Nephron progenitor cell (in vitro differentiated cells): ENCODE measurements around the gene TRUB1.

Experiments
- DNase-seq: peaks from one replicate; pipeline ENCODE4 v3.0.0; 2021
- H3K27ac Mint-ChIP-seq: 2 replicates; pipeline ENCODE4 v1.8.0; 2021; ENCODE audit warnings: mild to moderate bottlenecking, moderate library complexity, mixed read lengths
- H3K27me3 Mint-ChIP-seq: 2 replicates; pipeline ENCODE4 v1.8.0; 2021; ENCODE audit warnings: mild to moderate bottlenecking, low read depth, mixed read lengths; ENCODE audit not compliant: poor library complexity
- H3K36me3 Mint-ChIP-seq: 2 replicates; pipeline ENCODE4 v1.8.0; 2021; ENCODE audit warnings: low read depth, mixed read lengths
- H3K4me1 Mint-ChIP-seq: 2 replicates; pipeline ENCODE4 v1.8.0; 2021; ENCODE audit warnings: mixed read lengths
- H3K4me3 Mint-ChIP-seq: 2 replicates; pipeline ENCODE4 v1.8.0; 2021; ENCODE audit warnings: mild to moderate bottlenecking, moderate library complexity, mixed read lengths
- H3K9me3 Mint-ChIP-seq: 2 replicates; pipeline ENCODE4 v1.8.0; 2021; ENCODE audit warnings: mild to moderate bottlenecking, moderate library complexity, mixed read lengths
- CTCF ChIP-seq: fragments of 200-600 bp; sonication (generic); IDR thresholded peaks from 2 replicates; pipeline ENCODE4 v1.5.0; 2021; ENCODE audit warnings: antibody characterized with exemption

Gene TRUB1

DNA sequence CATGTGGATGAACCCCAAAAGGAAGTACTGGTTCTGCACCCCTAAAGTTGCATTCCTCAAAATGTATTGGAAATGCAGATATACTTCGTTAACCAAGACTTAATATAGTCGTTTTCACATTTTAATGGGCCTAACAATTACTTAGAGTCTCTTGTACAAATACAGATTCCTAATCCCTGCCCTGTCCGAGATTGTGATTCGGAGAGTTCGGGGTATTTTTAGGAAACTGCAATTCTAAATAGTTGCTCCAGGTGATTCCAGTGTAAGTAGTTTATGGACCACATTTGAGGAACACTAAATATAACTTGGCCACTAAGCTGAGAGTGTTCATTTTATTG, 830 bp downstream of the TRUB1 start:
- Mint-ChIP-seq H3K27me3 (no peaks in the 10 kb centered on the region), H3K27ac (peak overlapping the region; percentile 98), H3K4me1 (peaks cover 25% of the 10 kb centered on the region), H3K36me3 (peaks cover 33% of the 10 kb centered on the region), H3K4me3 (peak overlapping the region; percentile 99), H3K9me3 (no peaks in the 10 kb centered on the region)
- DNase-seq = no peak
- no peak for TF ChIP-seq CTCF

DNA sequence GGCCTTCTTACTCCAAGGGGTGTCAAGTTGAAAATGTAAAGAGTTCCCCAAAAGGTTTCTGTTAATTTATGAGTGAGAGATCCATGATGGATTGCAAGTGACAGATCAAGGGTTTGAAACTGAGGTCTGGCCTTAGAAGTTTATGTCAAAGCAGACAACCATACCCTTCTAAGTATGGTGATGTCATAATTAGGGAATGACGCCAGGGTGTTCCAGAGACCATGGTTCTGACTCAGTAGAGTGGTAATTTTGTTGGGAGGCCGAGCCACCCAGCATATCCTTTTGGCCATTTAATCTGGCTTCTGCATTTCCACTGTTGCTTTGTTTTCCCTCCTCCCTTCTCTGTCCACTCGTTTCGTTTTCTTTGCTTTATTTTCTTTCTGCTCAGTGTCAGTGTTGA, 2.7 kb downstream of the TRUB1 start:
- no peaks in the 10 kb centered on the region for H3K9me3 Mint-ChIP-seq

DNA sequence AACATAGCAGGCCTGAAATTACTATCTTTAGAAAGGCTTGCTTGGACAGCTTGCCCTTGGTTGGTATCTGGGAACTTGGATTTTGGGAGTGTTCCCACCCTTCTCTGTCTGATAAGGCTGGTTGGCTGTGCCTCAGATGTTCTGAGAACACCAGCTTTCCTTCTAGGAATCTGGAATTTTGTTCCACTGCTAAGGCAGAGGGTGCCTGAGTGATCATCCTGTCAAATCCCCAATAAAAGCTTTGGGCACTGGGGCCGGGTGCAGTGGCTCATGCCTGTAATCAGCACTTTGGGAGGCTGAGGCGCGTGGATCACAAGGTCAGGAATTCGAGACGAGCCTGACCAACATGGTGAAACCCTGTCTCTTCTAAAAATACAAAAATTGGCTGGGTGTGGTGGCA, 5.0 kb downstream of the TRUB1 start:
- TF ChIP-seq CTCF = no peak
- no peak overlapping the region for H3K4me3 Mint-ChIP-seq
- peaks cover 25% of the 10 kb centered on the region for H3K4me1 Mint-ChIP-seq
- no peaks in the 10 kb centered on the region for H3K27me3 Mint-ChIP-seq
- no peaks in the 10 kb centered on the region for H3K9me3 Mint-ChIP-seq
- no peak for DNase-seq
- peaks cover 69% of the 10 kb centered on the region for H3K36me3 Mint-ChIP-seq
- H3K27ac Mint-ChIP-seq = no peak overlapping the region

More for the DNA sequence above, 2.7 kb downstream of the TRUB1 start:
- H3K27me3 Mint-ChIP-seq = no peaks in the 10 kb centered on the region
- peaks cover 48% of the 10 kb centered on the region for H3K36me3 Mint-ChIP-seq
- H3K27ac Mint-ChIP-seq = peak overlapping the region; percentile 47
- H3K4me1 Mint-ChIP-seq = peaks cover 25% of the 10 kb centered on the region
- peak overlapping the region; percentile 99 for H3K4me3 Mint-ChIP-seq
- DNase-seq = no peak
- no peak for TF ChIP-seq CTCF

DNA sequence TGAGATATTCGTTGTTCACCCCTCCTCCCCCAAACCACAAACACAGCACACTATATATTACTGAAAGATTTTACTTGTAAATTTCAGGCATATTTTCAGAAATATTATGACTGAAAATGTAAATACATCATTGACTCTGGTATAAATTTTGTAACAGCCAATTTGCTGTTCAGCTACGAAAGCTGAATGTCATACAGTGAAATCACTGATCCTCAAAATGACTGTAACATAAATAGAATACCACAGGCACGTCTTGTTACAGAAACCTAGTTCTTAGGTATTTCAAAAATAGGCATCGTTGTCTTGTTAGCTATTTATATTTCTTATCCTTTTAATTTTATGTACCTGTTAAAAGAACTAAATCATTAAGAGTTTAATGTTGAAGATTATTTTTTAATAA, 15.1 kb downstream of the TRUB1 start:
- Mint-ChIP-seq H3K4me1 (peaks cover 5% of the 10 kb centered on the region), H3K27ac (no peak overlapping the region), H3K36me3 (peaks cover 71% of the 10 kb centered on the region), H3K4me3 (no peak overlapping the region), H3K27me3 (peaks cover 3% of the 10 kb centered on the region), H3K9me3 (no peaks in the 10 kb centered on the region)
- DNase-seq = no peak
- TF ChIP-seq CTCF = no peak

- peak overlapping the region; percentile 70 for H3K27ac Mint-ChIP-seq
- peaks cover 65% of the 10 kb centered on the region for H3K36me3 Mint-ChIP-seq
- H3K27me3 Mint-ChIP-seq = peaks cover 3% of the 10 kb centered on the region
- TF ChIP-seq CTCF = no peak
- H3K4me3 Mint-ChIP-seq = no peak overlapping the region
- no peaks in the 10 kb centered on the region for H3K9me3 Mint-ChIP-seq
- no peak for DNase-seq
- H3K4me1 Mint-ChIP-seq = peaks cover 5% of the 10 kb centered on the region
Measured at GRCh38 chr10:114955984-114956383, 18.0 kb downstream of the TRUB1 start.

DNA sequence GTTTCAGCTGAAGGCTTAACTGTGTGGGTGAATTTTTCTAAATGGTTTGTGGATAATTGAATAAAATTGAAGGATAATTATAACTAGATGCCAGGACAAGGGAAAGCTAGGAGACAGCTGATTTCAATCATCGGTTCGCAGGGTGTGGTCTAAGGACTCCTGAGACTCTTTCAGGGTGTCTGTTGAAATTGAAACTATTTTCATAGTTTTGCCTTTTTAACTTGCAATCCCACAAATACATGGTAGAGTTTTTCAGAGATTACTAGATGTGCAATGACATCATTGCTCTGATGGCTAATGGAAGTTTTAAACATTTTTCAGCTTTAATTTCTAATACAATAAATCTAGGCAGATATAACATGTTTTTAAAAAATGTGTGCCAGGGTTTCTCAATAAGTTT, 18.5 kb downstream of the TRUB1 start:
- Mint-ChIP-seq H3K4me1 (peaks cover 5% of the 10 kb centered on the region), H3K36me3 (peaks cover 67% of the 10 kb centered on the region), H3K27ac (peak overlapping the region; percentile 70), H3K4me3 (no peak overlapping the region), H3K27me3 (peaks cover 3% of the 10 kb centered on the region), H3K9me3 (no peaks in the 10 kb centered on the region)
- no peak for TF ChIP-seq CTCF
- DNase-seq = no peak
